ENCODE results near the gene SNED1.

The SNED1 gene

DNA sequence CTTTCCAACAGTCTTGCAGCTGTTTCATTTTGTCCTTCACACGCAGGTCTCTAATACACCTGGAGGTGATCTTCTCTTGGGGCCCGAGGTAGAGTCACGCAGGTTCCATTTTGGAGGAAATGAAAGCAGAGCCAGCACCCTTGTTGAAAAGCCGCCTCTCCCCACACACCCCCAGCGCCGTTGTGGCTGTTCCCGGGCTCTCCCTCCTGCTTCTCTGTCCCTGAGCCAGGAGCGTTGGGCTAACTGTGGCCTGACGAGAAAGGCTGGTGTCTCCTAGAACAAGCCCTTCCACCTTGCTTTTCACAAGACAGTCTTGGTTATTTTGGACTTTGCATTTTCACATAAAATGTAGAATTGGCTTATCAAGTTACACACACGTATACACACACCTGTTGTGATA, 16.3 kb downstream of the SNED1 start:
- no peak for DNase-seq (ENCODE audit: low read depth)
- no peak for TF ChIP-seq CTCF (IDR thresholded peaks at IDR 0.05; ENCODE audit: control insufficient read depth, insufficient read depth, low read depth, low read length, missing control alignments)
- no peak overlapping the region for H3K4me3 ChIP-seq (ENCODE audit: control insufficient read depth, low read depth, low read length)

DNA sequence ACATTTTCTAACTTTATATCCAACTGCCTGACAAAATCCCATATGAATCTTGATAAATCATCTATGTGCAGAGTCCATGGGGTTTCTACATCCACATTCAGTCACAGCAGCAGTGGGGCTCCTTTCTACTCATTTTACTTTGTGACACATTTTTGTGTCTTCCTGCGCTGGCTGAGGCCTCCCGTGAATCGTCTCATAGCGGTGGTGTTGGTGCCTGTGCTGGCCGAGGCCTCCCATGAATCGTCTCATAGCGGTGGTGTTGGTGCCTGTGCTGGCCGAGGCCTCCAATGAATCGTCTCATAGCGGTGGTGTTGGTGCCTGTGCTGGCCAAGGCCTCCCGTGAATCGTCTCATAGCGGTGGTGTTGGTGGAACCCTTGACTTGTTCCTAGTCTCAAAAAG, 17.0 kb downstream of the SNED1 start:
- no peak overlapping the region for H3K4me3 ChIP-seq (ENCODE audit: control insufficient read depth, low read depth, low read length)
- no peak for TF ChIP-seq CTCF (IDR thresholded peaks at IDR 0.05; ENCODE audit: control insufficient read depth, insufficient read depth, low read depth, low read length, missing control alignments)
- DNase-seq (ENCODE audit: low read depth), result no peak

DNA sequence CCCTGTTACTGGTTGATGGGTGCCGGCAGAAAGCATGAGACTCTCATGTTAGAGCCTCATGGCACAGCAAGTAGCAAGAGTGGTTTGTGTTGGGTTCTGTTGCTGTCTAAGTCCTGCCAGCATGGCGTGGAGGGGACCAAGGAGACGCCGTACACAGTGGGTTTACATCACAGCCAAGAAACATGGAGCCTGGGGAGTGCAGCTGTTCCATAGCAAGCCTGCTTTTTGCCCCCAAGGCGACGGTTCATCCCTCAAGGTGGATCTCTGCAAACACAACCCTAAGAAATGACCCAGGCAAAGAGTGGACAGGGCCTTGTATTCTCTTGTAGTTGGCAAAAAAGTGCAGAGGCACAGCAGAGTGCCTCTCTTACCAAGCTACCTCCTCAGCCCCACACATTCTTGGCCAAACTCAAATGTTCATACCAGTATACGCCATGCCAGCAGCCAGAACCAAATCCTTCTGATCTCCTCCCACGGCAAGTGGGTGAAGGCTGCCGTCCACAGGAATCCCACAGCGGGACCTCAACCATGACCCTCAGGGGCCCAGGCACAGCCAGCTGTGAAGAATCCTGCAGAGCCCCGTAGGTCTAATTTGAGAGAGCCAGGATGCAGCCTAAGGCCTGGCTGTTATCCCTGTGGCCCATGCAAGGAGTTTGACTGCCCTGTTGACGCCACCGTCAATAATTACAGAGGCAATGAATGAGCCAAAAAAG, 19.0 kb downstream of the SNED1 start:
- no peak for TF ChIP-seq CTCF (IDR thresholded peaks at IDR 0.05; ENCODE audit: control insufficient read depth, insufficient read depth, low read depth, low read length, missing control alignments)
- no peak for DNase-seq (ENCODE audit: low read depth)
- H3K4me3 ChIP-seq (ENCODE audit: control insufficient read depth, low read depth, low read length), result no peak overlapping the region

- no peak overlapping the region for H3K4me3 ChIP-seq (ENCODE audit: control insufficient read depth, low read depth, low read length)
- DNase-seq (ENCODE audit: low read depth), result no peak
- TF ChIP-seq CTCF (IDR thresholded peaks at IDR 0.05; ENCODE audit: control insufficient read depth, insufficient read depth, low read depth, low read length, missing control alignments), result no peak
Observed at GRCh38 chr2:241018051-241018891, 19.9 kb downstream of the SNED1 start.

- no peak for DNase-seq (ENCODE audit: low read depth)
- no peak for TF ChIP-seq CTCF (IDR thresholded peaks at IDR 0.05; ENCODE audit: control insufficient read depth, insufficient read depth, low read depth, low read length, missing control alignments)
- no peak overlapping the region for H3K4me3 ChIP-seq (ENCODE audit: control insufficient read depth, low read depth, low read length)
Observed at GRCh38 chr2:241019441-241020139, 21.2 kb downstream of the SNED1 start.

GRCh38 chr2:241020201-241020600, 21.8 kb downstream of the SNED1 start:
- DNase-seq (ENCODE audit: low read depth), result no peak
- H3K4me3 ChIP-seq (ENCODE audit: control insufficient read depth, low read depth, low read length), result no peak overlapping the region
- TF ChIP-seq CTCF (IDR thresholded peaks at IDR 0.05; ENCODE audit: control insufficient read depth, insufficient read depth, low read depth, low read length, missing control alignments), result no peak

All from AG09309 (cell line).